IMR-90 (cell line): ENCODE data around the gene DNAJA1. TPM values are rescaled to one million over a fixed set of nuclear protein-coding genes. Genes with fewer than 3 reads are reported as not detected.

Experiments used
- ATAC-seq: fragments of 200-7000 bp; cut with Tn5 transposase; 2 replicates; pipeline ENCODE4 v1.9.1; 2020; ENCODE audit warnings: low read depth, mild to moderate bottlenecking, moderate library complexity
- BruUV-seq: library from RNA; stranded (reverse); fragments of 400-500 nt; replicated peaks from 2 replicates; lab custom pipeline; 2021; lab: Mats Ljungman, UMichigan
- CTCF ChIA-PET: fragments of 300-600 bp; formaldehyde crosslinking; extraction: SDS; loops from one replicate; lab custom pipeline; 2021; ENCODE audit warnings: antibody characterized with exemption; lab: Yijun Ruan, JAX
- POLR2A ChIA-PET: fragments of 300-600 bp; sonication (Branson Sonifier 250); formaldehyde crosslinking; loops from one replicate; lab custom pipeline; 2022; ENCODE audit warnings: antibody characterized with exemption; ENCODE audit not compliant: unreplicated experiment; lab: Charles Lee
- DNase-seq: peaks from one replicate; pipeline ENCODE4 v3.0.0; 2013
- H2AFZ ChIP-seq: replicated peaks from 2 replicates; pipeline ENCODE3; 2013; ENCODE audit warnings: low read length, mild to moderate bottlenecking; ENCODE audit not compliant: poor library complexity
- H2AK5ac ChIP-seq: 2 replicates; pipeline ENCODE4 v1.6.1; 2013; ENCODE audit warnings: low read depth, low read length, inconsistent platforms
- H2AK9ac ChIP-seq: replicated peaks from 2 replicates; pipeline ENCODE3; 2013; ENCODE audit warnings: mild to moderate bottlenecking, low read depth, low read length, moderate library complexity; ENCODE audit not compliant: poor library complexity
- H2BK120ac ChIP-seq: 2 replicates; pipeline ENCODE4 v1.6.1; 2013; ENCODE audit warnings: low read depth, low read length, inconsistent platforms
- H2BK15ac ChIP-seq: 3 replicates; pipeline ENCODE4 v1.6.1; 2013; ENCODE audit warnings: low read depth, low read length, inconsistent platforms
- H2BK20ac ChIP-seq: 2 replicates; pipeline ENCODE4 v1.6.1; 2013; ENCODE audit warnings: low read depth, mild to moderate bottlenecking, inconsistent platforms, low read length, moderate library complexity
- H2BK5ac ChIP-seq: 2 replicates; pipeline ENCODE4 v1.6.1; 2013; ENCODE audit warnings: mild to moderate bottlenecking, low read depth, low read length, inconsistent platforms; ENCODE audit not compliant: poor library complexity, severe bottlenecking
- H3K14ac ChIP-seq: replicated peaks from 2 replicates; pipeline ENCODE4 v1.6.1; 2013; ENCODE audit warnings: low read depth, low read length, inconsistent platforms
- H3K18ac ChIP-seq: 2 replicates; pipeline ENCODE4 v1.6.1; 2013; ENCODE audit warnings: low read depth, low read length, control low read depth
- H3K23ac ChIP-seq: 2 replicates; pipeline ENCODE4 v1.6.1; 2013; ENCODE audit warnings: low read depth, low read length, inconsistent platforms
- H3K27ac ChIP-seq: 2 replicates; pipeline ENCODE4 v1.5.1; 2013; ENCODE audit warnings: mild to moderate bottlenecking, control low read depth, low read length; ENCODE audit not compliant: insufficient read depth
- H3K27me3 ChIP-seq: 2 replicates; pipeline ENCODE4 v1.6.1; 2013; ENCODE audit warnings: low read length; ENCODE audit not compliant: control insufficient read depth, insufficient read depth
- H3K36me3 ChIP-seq: 2 replicates; pipeline ENCODE4 v1.6.1; 2013; ENCODE audit warnings: low read length, mixed read lengths; ENCODE audit not compliant: control insufficient read depth, insufficient read depth
- H3K4ac ChIP-seq: 2 replicates; pipeline ENCODE4 v1.6.1; 2013; ENCODE audit warnings: low read depth, low read length, inconsistent platforms
- H3K4me1 ChIP-seq: 2 replicates; pipeline ENCODE4 v1.6.1; 2013; ENCODE audit warnings: low read length, mixed read lengths; ENCODE audit not compliant: control insufficient read depth, insufficient read depth
- H3K4me2 ChIP-seq: 2 replicates; pipeline ENCODE4 v1.6.1; 2013; ENCODE audit warnings: low read depth, mild to moderate bottlenecking, control low read depth, low read length, moderate library complexity
- H3K4me3 ChIP-seq: 2 replicates; pipeline ENCODE4 v1.5.1; 2013; ENCODE audit warnings: low read depth, mild to moderate bottlenecking, control low read depth, low read length, moderate library complexity; ENCODE audit not compliant: insufficient read depth
- H3K56ac ChIP-seq: 2 replicates; pipeline ENCODE4 v1.6.1; 2013; ENCODE audit warnings: low read length, inconsistent platforms; ENCODE audit not compliant: insufficient read depth; ENCODE audit errors: extremely low read depth
- H3K79me1 ChIP-seq, 2 experiments: 2 replicates each; pipeline ENCODE4 v1.6.1; 2013; ENCODE audit warnings: low read length in 2 of 2, inconsistent platforms in 1 of 2, low read depth in 1 of 2
- H3K9ac ChIP-seq: 2 replicates; pipeline ENCODE4 v1.6.1; 2013; ENCODE audit warnings: low read depth, low read length, control low read depth
- H3K9me1 ChIP-seq: 2 replicates; pipeline ENCODE4 v1.6.1; 2013; ENCODE audit warnings: low read length, inconsistent platforms; ENCODE audit not compliant: insufficient read depth
- H3K9me3 ChIP-seq: 2 replicates; pipeline ENCODE4 v1.6.1; 2013; ENCODE audit warnings: low read length; ENCODE audit not compliant: control insufficient read depth, insufficient read depth
- H4K20me1 ChIP-seq: 2 replicates; pipeline ENCODE4 v1.6.1; 2013; ENCODE audit warnings: low read length, inconsistent platforms; ENCODE audit not compliant: insufficient read depth
- H4K5ac ChIP-seq: 2 replicates; pipeline ENCODE4 v1.6.1; 2013; ENCODE audit warnings: mild to moderate bottlenecking, low read depth, low read length, control low read depth
- H4K8ac ChIP-seq, 2 experiments: 2 replicates each; pipeline ENCODE4 v1.6.1; 2013; ENCODE audit warnings: low read depth in 2 of 2, low read length in 2 of 2, control low read depth in 1 of 2, inconsistent platforms in 1 of 2
- H4K91ac ChIP-seq: 2 replicates; pipeline ENCODE4 v1.6.1; 2013; ENCODE audit warnings: low read depth, low read length, inconsistent platforms; ENCODE audit not compliant: insufficient read depth
- BHLHE40 ChIP-seq: fragments of 150-350 bp; IDR thresholded peaks from 2 replicates; pipeline ENCODE4 v1.6.1; 2016; ENCODE audit warnings: mild to moderate bottlenecking, low read depth, low read length
- CEBPB ChIP-seq: IDR thresholded peaks from 2 replicates; pipeline ENCODE4 v1.6.1; 2012; ENCODE audit warnings: low read depth, low read length, improper control_type of control experiment
- NFE2L2 ChIP-seq: fragments of 150-350 bp; IDR thresholded peaks from 2 replicates; pipeline ENCODE4 v1.6.1; 2016; ENCODE audit warnings: low read depth, mild to moderate bottlenecking, low read length
- POLR2A ChIP-seq: IDR thresholded peaks from 2 replicates; pipeline ENCODE4 v1.6.1; 2012; ENCODE audit warnings: mild to moderate bottlenecking, low read depth, low read length
- RCOR1 ChIP-seq: IDR thresholded peaks from 2 replicates; pipeline ENCODE4 v1.6.1; 2012; ENCODE audit warnings: mild to moderate bottlenecking, low read length, improper control_type of control experiment; ENCODE audit not compliant: insufficient replicate concordance
- SMC3 ChIP-seq: fragments of 150-350 bp; IDR thresholded peaks from 2 replicates; pipeline ENCODE4 v1.6.1; 2016; ENCODE audit warnings: low read depth, mild to moderate bottlenecking, antibody characterized with exemption, low read length, moderate library complexity
- WGBS, 2 experiments: methylation state at CpG; one replicate each; pipeline versions ENCODE4 v1.1.5 to v1.1.7; 2013; ENCODE audit warnings: missing lambda C conversion rate in 2 of 2; ENCODE audit not compliant: insufficient read length in 1 of 2; ENCODE audit errors: extremely low coverage in 2 of 2; 5-methylcytosine and 5-hydroxymethylcytosine counted together
- dilution Hi-C: fragments of 300-500 bp; cut with HindIII; formaldehyde crosslinking; loops from one replicate; pipeline ENCODE4 v1.14.3; 2018; ENCODE audit warnings: low sequenced_read_pairs; ENCODE audit not compliant: unreplicated experiment
- in situ Hi-C: fragments of 300-500 bp; cut with MboI; formaldehyde crosslinking; loops from 3 replicates; pipeline ENCODE4 v1.14.3; 2019; ENCODE audit warnings: low sequenced_read_pairs, inconsistent platforms, mixed read lengths
- intact Hi-C: fragments of 100-400 bp; cut with micrococcal nuclease; formaldehyde crosslinking; loops from 2 replicates; pipeline ENCODE4 v1.10.0; 2022
- polyA plus RNA-seq, 3 experiments: library from polyadenylated mRNA; depleted of rRNA; stranded (reverse); fragments of >200 nt; gene quantifications; 2 replicates each; pipeline ENCODE4 v1.2.3, GENCODE V29; 2012; ENCODE audit warnings: low replicate concordance in 1 of 3
- total RNA-seq: library from RNA; depleted of rRNA; stranded (reverse); fragments of >200 nt; gene quantifications from 2 replicates; pipeline ENCODE4 v1.2.3, GENCODE V29; 2012
- TF ChIP-seq, protein P1 (sequence below): fragments of 150-350 bp; IDR thresholded peaks from 2 replicates; pipeline ENCODE4 v1.6.1; 2017; ENCODE audit warnings: mild to moderate bottlenecking, antibody characterized with exemption, low read length, low read depth
- TF ChIP-seq, protein P2 (sequence below): conservative IDR thresholded peaks from 2 replicates; pipeline ENCODE4 v1.5.1; 2012; ENCODE audit warnings: mild to moderate bottlenecking, low read depth, low read length, improper control_type of control experiment

The DNAJA1 gene
- total and polyA plus RNA-seq, 2 of the 4 experiments (the other 2 are of a cell fraction) = 59.5 to 118 TPM

DNA sequence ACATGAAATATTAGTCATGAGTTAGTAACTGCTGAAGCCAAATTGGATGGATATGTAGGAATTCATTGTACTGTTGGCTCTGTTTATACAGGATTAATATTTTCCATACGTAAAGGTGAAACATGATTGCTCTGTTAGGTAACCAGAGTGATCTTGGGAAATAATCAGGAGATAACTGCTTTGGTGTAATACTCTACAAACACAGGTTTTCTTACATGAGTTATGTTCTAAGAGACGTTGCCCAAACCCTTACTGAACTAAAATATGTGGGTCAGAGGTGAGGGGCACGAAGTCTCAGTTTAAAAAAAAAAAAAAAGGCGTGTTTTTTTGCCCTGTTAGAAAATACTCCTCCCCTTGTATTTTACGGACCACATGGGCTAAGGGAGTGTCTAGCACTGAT lies 7.8 kb downstream of the DNAJA1 start:
- no TSS peak for BruUV-seq
- no peak overlapping the region for H3K23ac ChIP-seq
- H3K4me3 ChIP-seq = no peak overlapping the region
- H3K4me2 ChIP-seq = no peak overlapping the region
- DNase-seq = no peak
- peaks cover 56% of the 10 kb centered on the region for H4K20me1 ChIP-seq
- no peaks in the 10 kb centered on the region for H3K27me3 ChIP-seq
- H2BK15ac ChIP-seq = no peak overlapping the region
- no peak overlapping the region for H4K5ac ChIP-seq
- no peak overlapping the region for H3K18ac ChIP-seq
- dilution Hi-C loops = no loop called here
- ATAC-seq = no peak
- H2AK9ac ChIP-seq = no peak overlapping the region
- no peak overlapping the region for H2BK20ac ChIP-seq
- H3K9me3 ChIP-seq = no peaks in the 10 kb centered on the region
- H4K91ac ChIP-seq = no peak overlapping the region
- intact Hi-C loops = no loop called here
- no peak overlapping the region for H3K56ac ChIP-seq
- TF ChIP-seq, protein P1, sequence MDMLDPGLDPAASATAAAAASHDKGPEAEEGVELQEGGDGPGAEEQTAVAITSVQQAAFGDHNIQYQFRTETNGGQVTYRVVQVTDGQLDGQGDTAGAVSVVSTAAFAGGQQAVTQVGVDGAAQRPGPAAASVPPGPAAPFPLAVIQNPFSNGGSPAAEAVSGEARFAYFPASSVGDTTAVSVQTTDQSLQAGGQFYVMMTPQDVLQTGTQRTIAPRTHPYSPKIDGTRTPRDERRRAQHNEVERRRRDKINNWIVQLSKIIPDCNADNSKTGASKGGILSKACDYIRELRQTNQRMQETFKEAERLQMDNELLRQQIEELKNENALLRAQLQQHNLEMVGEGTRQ = no peak
- TF ChIP-seq CEBPB (no peak), RCOR1 (no peak), BHLHE40 (no peak), POLR2A (no peak), SMC3 (no peak), NFE2L2 (no peak)
- TF ChIP-seq, protein P2, sequence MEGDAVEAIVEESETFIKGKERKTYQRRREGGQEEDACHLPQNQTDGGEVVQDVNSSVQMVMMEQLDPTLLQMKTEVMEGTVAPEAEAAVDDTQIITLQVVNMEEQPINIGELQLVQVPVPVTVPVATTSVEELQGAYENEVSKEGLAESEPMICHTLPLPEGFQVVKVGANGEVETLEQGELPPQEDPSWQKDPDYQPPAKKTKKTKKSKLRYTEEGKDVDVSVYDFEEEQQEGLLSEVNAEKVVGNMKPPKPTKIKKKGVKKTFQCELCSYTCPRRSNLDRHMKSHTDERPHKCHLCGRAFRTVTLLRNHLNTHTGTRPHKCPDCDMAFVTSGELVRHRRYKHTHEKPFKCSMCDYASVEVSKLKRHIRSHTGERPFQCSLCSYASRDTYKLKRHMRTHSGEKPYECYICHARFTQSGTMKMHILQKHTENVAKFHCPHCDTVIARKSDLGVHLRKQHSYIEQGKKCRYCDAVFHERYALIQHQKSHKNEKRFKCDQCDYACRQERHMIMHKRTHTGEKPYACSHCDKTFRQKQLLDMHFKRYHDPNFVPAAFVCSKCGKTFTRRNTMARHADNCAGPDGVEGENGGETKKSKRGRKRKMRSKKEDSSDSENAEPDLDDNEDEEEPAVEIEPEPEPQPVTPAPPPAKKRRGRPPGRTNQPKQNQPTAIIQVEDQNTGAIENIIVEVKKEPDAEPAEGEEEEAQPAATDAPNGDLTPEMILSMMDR = no peak
- H3K4ac ChIP-seq = no peak overlapping the region
- WGBS, 2 experiments = no CpG with 5 or more reads among the region's 5 CpGs
- no peaks in the 10 kb centered on the region for H3K9me1 ChIP-seq
- no peaks in the 10 kb centered on the region for H3K4me1 ChIP-seq
- H3K9ac ChIP-seq = no peak overlapping the region
- in situ Hi-C loops = no loop called here
- POLR2A ChIA-PET = no interaction called here
- no peak overlapping the region for H3K27ac ChIP-seq
- H3K36me3 ChIP-seq = peaks cover 62% of the 10 kb centered on the region
- H3K79me1 ChIP-seq = peaks cover 44 to 66% of the 10 kb centered on the region in 2 experiments
- no peak overlapping the region for H2AK5ac ChIP-seq
- H4K8ac ChIP-seq = no peak overlapping the region
- no peak overlapping the region for H2BK5ac ChIP-seq
- CTCF ChIA-PET = no interaction called here
- no peak overlapping the region for H2AFZ ChIP-seq
- H2BK120ac ChIP-seq = no peak overlapping the region
- H3K14ac ChIP-seq = no peak overlapping the region
